ENCODE results near the gene CDYL.
A peak's percentile ranks its signal among the peaks of the same experiment; 100 is the strongest.
"Not testable (repeated sequence)": the region's sequence is repeated elsewhere in the genome, so short reads cannot be mapped to it uniquely, and the experiment has no call there.

Gene CDYL

GRCh38 chr6:4803343-4803744, 27.1 kb downstream of the CDYL start:
- no peak for DNase-seq (ENCODE audit: low spot score)

DNA sequence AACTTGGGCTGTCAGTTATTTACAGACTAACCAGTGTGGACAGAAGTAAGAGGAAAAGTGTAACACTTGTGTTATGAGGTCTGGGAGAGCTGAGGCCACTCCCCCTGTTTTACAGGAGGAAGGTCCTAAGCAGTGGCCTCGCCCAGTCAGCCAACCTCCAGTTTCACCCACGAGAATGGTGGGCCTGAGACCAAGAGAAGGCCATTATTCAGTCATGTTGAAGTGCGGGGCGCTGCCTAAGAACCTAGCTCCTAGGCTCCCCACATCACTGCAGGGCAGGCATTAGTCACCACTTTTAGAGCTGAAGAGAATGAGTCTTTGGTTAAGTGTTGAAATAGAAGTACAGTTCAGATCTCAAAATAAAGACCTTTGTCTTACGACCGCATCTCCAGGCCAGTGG, 27.9 kb downstream of the CDYL start:
- DNase-seq (ENCODE audit: low spot score): no peak

DNA sequence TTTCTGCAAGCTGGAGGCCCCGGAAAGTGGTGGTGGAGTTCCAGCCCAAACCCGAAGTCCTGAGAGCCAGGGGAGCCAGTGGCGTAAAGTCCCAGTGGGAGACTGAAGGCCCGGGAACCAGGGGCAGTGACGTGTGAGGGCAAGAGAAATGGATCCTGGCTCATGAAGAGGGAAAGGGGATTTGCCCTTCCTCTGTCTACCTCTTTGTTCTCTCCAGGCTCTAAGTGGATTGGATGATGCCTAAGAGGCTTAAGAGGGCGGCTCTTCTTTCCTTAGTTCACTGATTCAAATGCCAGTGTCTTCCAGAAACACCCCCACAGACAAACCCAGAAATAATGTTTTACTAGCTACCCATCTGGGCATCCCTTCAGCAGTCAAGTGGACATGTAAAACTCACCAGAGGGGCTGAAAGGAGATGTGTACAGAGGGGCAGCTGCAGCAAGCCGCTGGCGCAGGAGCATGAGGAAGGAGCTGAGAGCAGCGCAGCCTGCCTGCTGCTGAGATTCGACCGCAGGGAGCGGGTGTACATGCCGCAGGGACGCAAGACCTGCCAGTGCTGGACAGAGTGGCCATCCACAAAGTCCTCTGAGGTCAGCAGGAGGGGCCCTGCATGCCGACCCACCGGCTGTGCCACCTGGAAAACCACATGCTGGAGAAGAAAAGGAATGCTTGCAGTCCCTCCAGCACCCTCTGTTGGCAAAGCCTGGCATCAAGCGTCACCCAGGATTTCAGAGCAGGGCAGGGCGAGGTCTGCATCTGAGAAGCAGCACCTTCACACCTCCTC, 29.5 kb downstream of the CDYL start:
- DNase-seq (ENCODE audit: low spot score): peak; percentile 25

- no peak for DNase-seq (ENCODE audit: low spot score)
Measured at GRCh38 chr6:4806337-4806725, 30.1 kb downstream of the CDYL start.

- no peak for DNase-seq (ENCODE audit: low spot score)
Measured at GRCh38 chr6:4806791-4807190, 30.6 kb downstream of the CDYL start.

GRCh38 chr6:4808396-4808795, 32.2 kb downstream of the CDYL start:
- DNase-seq (ENCODE audit: low spot score): no peak

DNA sequence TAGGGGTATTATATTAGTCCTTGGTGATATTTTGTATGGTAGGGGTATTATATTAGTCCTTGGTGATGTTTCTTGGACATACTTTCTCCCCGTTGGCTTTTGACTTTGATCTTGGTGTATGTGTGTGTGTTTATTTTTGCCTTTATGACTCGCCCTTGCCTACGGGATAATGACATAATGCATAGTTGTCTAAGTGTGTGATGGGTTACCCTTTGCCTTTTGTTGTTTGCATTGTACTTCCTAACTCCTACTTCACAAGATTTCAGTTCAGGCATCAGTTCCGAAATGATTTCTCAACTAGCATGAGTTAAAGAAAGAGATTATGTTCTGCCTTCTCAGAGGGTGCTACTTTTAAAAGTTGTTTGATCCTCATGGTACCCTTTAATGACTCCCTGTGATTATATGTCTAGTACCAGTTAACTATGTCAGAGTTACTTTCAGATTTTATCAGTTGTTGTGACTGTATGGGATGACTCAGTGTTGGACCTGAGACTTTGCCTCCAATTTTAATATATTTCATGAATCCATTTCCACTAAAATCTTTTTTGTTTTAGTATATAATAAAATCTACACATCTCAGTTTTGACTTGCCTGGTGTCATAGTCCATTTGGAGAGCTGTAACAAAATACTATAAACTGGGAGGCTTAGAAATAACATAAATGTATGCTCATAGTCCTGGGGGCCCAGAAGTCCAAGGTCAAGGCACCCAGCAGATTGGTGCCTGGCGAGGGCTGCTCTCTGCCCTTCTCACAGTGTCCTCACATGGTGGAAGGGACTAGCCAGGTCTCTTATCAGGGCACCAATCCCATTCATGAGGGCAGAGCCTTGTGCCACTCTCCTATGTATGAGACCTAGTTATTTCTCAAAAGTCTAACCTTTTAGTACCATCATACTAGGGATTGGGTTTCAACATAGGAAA, 34.1 kb downstream of the CDYL start:
- peak; percentile 35 for DNase-seq (ENCODE audit: low spot score)

DNA sequence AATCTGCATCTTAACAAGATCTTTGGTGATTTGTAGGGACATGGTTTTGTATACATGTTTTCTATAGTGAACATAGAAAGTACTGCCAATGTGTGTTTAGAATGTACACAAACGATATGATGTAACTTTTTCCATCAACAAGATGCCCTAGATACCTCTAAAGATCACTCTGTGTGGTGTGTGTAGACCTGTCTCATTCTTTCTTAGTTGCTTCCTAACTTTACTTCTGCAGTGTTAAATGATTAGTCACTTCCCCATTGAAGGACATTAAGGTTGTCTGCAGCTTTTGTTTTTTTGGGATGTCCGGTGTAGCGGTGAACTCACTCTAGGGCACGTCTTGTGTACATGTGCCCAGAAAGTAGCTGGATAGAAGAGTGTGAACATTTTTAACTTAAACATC, 35.9 kb downstream of the CDYL start:
- no peak for DNase-seq (ENCODE audit: low spot score)

DNA sequence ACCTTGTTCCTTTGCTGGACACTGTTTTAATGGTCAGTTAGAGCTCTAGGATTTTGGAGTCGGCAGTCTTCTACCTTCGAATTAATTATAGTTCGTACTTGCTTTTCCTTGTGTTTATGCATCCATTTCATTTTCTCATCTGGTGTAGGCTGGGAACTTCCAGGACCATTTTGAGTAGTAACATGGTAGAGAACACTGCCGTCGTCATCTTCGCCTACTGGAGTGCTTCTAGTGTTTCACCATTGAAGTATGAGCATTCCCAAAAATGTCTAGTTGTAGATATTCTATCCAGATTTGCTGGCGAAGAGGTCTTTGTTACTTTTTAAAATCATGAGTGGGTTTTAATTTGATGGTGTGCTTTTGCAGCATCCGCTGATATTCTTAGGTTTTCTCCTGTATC, 36.9 kb downstream of the CDYL start:
- DNase-seq (ENCODE audit: low spot score): no peak

- DNase-seq (ENCODE audit: low spot score): no peak
Measured at GRCh38 chr6:4814212-4814611, 38.0 kb downstream of the CDYL start.

- no peak for DNase-seq (ENCODE audit: low spot score)
Measured at GRCh38 chr6:4814987-4815386, 38.8 kb downstream of the CDYL start.

- DNase-seq (ENCODE audit: low spot score): no peak
Measured at GRCh38 chr6:4815584-4815983, 39.4 kb downstream of the CDYL start.

- DNase-seq (ENCODE audit: low spot score): no peak
Measured at GRCh38 chr6:4816904-4817303, 40.7 kb downstream of the CDYL start.

DNA sequence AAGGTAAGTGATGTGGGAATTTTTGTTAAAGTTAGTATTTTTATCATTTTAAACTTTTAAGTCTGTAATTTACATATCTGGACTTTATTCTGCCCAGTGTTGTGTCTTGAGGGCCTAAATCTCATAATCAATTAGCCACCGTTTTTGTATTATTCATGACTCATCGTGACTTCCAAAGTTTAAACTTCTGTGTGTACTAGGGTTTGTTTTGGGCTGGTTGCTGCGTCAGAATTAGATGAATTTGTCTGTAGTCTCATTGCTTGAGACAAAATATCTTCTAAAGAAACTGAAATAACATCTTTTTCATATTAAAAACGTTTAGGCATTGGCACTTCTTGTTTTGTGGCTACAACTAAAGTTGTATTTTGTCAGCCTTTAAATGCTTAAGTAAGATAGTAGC, 41.3 kb downstream of the CDYL start:
- DNase-seq (ENCODE audit: low spot score): no peak

DNA sequence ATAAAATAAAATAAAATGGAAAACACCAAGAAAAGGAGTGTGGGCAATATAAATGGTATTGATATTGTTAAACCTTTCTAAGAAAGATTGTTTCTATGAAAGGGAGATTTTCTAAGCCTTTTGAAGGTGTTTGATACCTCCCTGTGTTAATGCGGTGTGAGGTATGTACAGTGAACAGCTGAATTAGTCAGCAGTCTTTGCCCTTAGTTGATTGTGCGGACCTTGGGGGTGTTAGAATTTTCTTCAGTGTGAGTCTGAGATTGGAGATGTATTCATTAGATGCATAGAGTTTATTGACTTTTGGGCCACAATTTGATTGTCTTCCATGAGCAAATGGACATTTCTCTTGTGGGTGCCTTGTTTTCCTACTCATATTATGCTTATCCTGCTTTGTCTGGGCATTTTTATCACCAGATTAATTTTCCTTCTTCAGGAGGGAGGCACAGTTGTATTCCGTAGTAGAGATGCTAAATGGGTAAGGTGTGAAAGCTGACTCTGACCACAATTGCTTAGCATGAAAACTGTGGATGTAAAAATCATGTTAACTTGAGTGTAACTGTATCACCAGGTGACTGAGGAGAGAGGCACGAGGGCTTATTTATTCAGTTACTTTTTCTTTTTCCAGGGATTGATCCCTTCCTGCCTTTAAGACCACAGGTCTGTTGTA, 42.2 kb downstream of the CDYL start:
- DNase-seq (ENCODE audit: low spot score): no peak

- DNase-seq (ENCODE audit: low spot score): no peak
Measured at GRCh38 chr6:4819706-4820283, 43.6 kb downstream of the CDYL start.

- DNase-seq (ENCODE audit: low spot score): no peak
Measured at GRCh38 chr6:4820704-4821276, 44.6 kb downstream of the CDYL start.

DNA sequence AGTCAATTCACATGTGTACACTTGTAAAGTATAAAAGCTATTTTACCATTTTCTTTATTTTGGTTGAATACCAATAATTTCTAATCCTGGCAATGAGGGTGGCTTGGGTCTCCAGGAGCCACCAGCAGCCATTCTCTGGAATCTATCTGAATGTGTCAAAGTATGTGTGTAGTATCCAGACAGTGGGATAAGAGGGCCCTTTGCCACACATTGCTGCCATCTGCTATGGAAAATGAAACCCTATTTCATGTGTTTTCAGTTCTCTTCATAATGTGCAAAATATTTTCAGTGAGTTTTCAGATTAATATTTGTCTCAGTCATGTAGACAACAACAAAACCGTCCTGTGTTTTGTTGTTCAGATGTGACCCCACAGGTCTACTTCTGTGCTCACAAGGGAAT, 46.3 kb downstream of the CDYL start:
- DNase-seq (ENCODE audit: low spot score): no peak

- no peak for DNase-seq (ENCODE audit: low spot score)
Measured at GRCh38 chr6:4828187-4828698, 52.0 kb downstream of the CDYL start.

DNA sequence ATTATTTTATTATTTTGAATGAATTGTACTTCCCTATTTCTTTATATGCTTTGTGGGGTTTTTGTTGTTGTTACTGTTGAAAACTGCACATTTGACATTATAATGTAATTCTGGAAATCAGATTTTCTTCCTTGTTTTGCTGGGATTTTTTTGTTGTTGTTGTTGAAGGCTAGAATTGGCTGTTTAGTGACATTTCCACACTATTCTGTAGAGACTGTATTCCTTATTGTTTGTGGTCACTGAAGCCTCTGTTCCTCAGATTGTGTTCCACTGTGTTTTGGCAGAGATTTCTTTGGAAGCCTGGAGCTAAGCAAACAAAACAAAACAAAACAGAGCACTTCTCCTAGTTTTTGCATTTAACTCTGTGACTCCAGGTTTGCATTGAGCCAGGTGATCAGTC, 52.9 kb downstream of the CDYL start:
- no peak for DNase-seq (ENCODE audit: low spot score)

- not testable (repeated sequence) for DNase-seq (ENCODE audit: low spot score)
Measured at GRCh38 chr6:4835540-4835939, 59.3 kb downstream of the CDYL start.

- DNase-seq (ENCODE audit: low spot score): no peak
Measured at GRCh38 chr6:4840169-4840568, 64.0 kb downstream of the CDYL start.

Measured in hepatic stellate cell (primary cell).